HepG2 (cell line): ENCODE data around the gene FOXL3. TPM values are rescaled to one million over a fixed set of nuclear protein-coding genes. Genes with fewer than 3 reads are reported as not detected.
A peak's percentile ranks its signal among the peaks of the same experiment; 100 is the strongest.

ENCODE experiments used
- ARNT2 ChIP-seq: sonication (generic); formaldehyde crosslinking; IDR thresholded peaks from 2 replicates; pipeline ENCODE4 v1.8.0; 2022; ENCODE audit warnings: mild to moderate bottlenecking, low read depth, missing genetic modification reagents, moderate library complexity
- CHD4 ChIP-seq: fragments of 200-600 bp; sonication (generic); IDR thresholded peaks from 2 replicates; pipeline ENCODE4 v1.7.0; 2017; ENCODE audit warnings: mild to moderate bottlenecking, low read length, borderline replicate concordance
- HIVEP1 ChIP-seq: sonication (generic); formaldehyde crosslinking; IDR thresholded peaks from 2 replicates; pipeline ENCODE4 v1.4.0; 2020; ENCODE audit warnings: mild to moderate bottlenecking, missing genetic modification reagents
- HOXA3 ChIP-seq: sonication (generic); formaldehyde crosslinking; IDR thresholded peaks from 2 replicates; pipeline ENCODE4 v1.5.0; 2020; ENCODE audit warnings: missing genetic modification reagents
- RBFOX2 ChIP-seq: fragments of 200-400 bp; formaldehyde crosslinking; IDR thresholded peaks from 2 replicates; pipeline ENCODE4 v1.6.1; 2017; ENCODE audit warnings: low read depth, mild to moderate bottlenecking, low read length
- SALL1 ChIP-seq: sonication (generic); formaldehyde crosslinking; IDR thresholded peaks from 2 replicates; pipeline ENCODE4 v1.8.0; 2022; ENCODE audit warnings: mild to moderate bottlenecking, missing genetic modification reagents
- SKI ChIP-seq: fragments of 450-650 bp; IDR thresholded peaks from one replicate; pipeline ENCODE4 v1.6.1; 2018; ENCODE audit warnings: mild to moderate bottlenecking; ENCODE audit not compliant: partially characterized antibody
- TBX3 ChIP-seq: fragments of 450-650 bp; IDR thresholded peaks from 2 replicates; pipeline ENCODE4 v1.6.1; 2017; ENCODE audit warnings: antibody characterized with exemption, mild to moderate bottlenecking, inconsistent platforms, borderline replicate concordance
- TCF7 ChIP-seq: sonication (generic); IDR thresholded peaks from 2 replicates; pipeline ENCODE4 v1.6.1; 2016; ENCODE audit warnings: antibody characterized with exemption, low read depth
- TMF1 ChIP-seq: sonication (generic); formaldehyde crosslinking; IDR thresholded peaks from 2 replicates; pipeline ENCODE4 v1.8.1; 2022; ENCODE audit warnings: low read depth, missing genetic modification reagents
- ZEB1 ChIP-seq: IDR thresholded peaks from 2 replicates; pipeline ENCODE4 v1.6.1; 2012; ENCODE audit warnings: mild to moderate bottlenecking, low read depth, inconsistent platforms; ENCODE audit not compliant: insufficient replicate concordance
- ZMYM3 ChIP-seq: sonication (generic); formaldehyde crosslinking; IDR thresholded peaks from 2 replicates; pipeline ENCODE4 v1.5.1; 2020; ENCODE audit warnings: mild to moderate bottlenecking, missing genetic modification reagents
- ZNF547 ChIP-seq: sonication (generic); formaldehyde crosslinking; IDR thresholded peaks from 2 replicates; pipeline ENCODE4 v1.5.1; 2020; ENCODE audit warnings: mild to moderate bottlenecking, missing genetic modification reagents
- polyA plus RNA-seq, 8 experiments: library from polyadenylated mRNA; depleted of rRNA in 3 of 8; stranded (reverse) in 7 of 8; unstranded in 1 of 8; fragments of >200 nt; fragmentation: Illumina TruSeq in 4 of 8; extraction: Trizol in 4 of 8; gene quantifications; 2 replicates each; pipeline versions ENCODE4 v1.2.1 to v1.2.3, GENCODE V29; 2011 to 2016; ENCODE audit warnings: low read depth in 4 of 8, missing spikeins in 1 of 8, mixed read lengths in 1 of 8; ENCODE audit not compliant: insufficient read depth in 1 of 8
- total RNA-seq, 5 experiments: library from RNA; depleted of rRNA; stranded (reverse); fragments of >200 nt; fragmentation: Illumina TruSeq; extraction: Trizol; gene quantifications; 2 replicates each; pipeline ENCODE4 v1.2.3, GENCODE V29; 2016; ENCODE audit warnings: low read depth in 1 of 5
- TF ChIP-seq, protein P1 (sequence below): sonication (generic); formaldehyde crosslinking; IDR thresholded peaks from 2 replicates; pipeline ENCODE4 v1.8.0; 2022; ENCODE audit warnings: mild to moderate bottlenecking, missing genetic modification reagents; ENCODE audit not compliant: insufficient replicate concordance
- TF ChIP-seq, protein P2 (sequence below): sonication (generic); formaldehyde crosslinking; IDR thresholded peaks from 2 replicates; pipeline ENCODE4 v1.5.0; 2020; ENCODE audit warnings: mild to moderate bottlenecking, missing genetic modification reagents, moderate library complexity
- TF ChIP-seq, protein P3 (sequence below): sonication (generic); formaldehyde crosslinking; IDR thresholded peaks from 2 replicates; pipeline ENCODE4 v1.4.0; 2020; ENCODE audit warnings: mild to moderate bottlenecking, missing genetic modification reagents
- TF ChIP-seq, protein P4 (sequence below): sonication (generic); formaldehyde crosslinking; IDR thresholded peaks from 2 replicates; pipeline ENCODE4 v1.5.0; 2020; ENCODE audit warnings: mild to moderate bottlenecking, low read depth, missing genetic modification reagents, borderline replicate concordance
- TF ChIP-seq, protein P5 (sequence below): sonication (generic); formaldehyde crosslinking; IDR thresholded peaks from 2 replicates; pipeline ENCODE4 v1.4.0; 2020; ENCODE audit warnings: mild to moderate bottlenecking, low read depth, missing genetic modification reagents
- TF ChIP-seq, protein P6 (sequence below): sonication (generic); formaldehyde crosslinking; conservative IDR thresholded peaks from 2 replicates; pipeline ENCODE4 v1.4.0; 2020; ENCODE audit warnings: mild to moderate bottlenecking, missing genetic modification reagents, moderate library complexity

Gene FOXL3
- total and polyA plus RNA-seq, 2 of the 13 experiments (the other 11 are each of a cell fraction or from before 2014, with no cell fraction given): not detected

DNA sequence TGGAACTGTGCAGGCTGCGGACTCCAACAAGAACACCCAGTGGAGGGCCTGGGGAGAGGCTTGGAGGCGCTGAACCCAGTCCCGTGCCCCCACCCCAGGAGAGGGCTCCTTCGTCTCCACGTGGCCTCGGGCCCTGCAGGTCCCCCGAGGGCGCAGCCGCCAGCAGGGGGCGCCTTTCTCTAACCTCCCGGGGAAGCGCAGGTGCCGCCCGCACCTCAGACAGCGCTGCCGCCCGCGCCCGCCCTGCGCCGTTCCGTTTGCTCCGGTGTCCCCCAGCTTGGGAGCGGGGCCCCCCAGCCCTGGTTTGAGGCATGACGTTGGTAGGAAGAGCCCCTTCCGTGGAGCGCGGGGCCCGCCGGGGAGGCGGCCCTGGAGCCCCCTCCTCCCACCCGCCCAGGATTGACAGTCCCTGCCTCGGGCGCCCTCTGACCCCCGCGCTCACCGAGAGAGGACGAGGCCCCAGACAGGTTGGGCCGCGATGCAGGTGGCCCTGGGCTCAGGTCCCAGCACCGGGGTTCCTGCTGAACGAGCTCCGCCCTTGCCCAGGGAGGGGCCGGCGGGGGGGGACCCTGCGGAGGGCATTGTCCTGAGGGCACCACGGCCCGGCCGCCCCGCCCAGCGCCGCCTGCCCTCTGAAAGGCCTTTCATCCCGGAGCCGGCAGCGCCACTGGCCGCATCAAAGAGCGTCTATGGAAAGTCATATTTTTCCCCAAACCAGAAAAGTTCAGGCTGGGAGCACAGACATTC lies 42.8 kb downstream of the FOXL3 start (continued):
- peak; percentile 52 for TF ChIP-seq HOXA3 (CRISPR knock-in tag)
- peak; percentile 43 for TF ChIP-seq ZEB1
- TF ChIP-seq ZMYM3 (CRISPR knock-in tag): no peak
- TF ChIP-seq, protein P1, sequence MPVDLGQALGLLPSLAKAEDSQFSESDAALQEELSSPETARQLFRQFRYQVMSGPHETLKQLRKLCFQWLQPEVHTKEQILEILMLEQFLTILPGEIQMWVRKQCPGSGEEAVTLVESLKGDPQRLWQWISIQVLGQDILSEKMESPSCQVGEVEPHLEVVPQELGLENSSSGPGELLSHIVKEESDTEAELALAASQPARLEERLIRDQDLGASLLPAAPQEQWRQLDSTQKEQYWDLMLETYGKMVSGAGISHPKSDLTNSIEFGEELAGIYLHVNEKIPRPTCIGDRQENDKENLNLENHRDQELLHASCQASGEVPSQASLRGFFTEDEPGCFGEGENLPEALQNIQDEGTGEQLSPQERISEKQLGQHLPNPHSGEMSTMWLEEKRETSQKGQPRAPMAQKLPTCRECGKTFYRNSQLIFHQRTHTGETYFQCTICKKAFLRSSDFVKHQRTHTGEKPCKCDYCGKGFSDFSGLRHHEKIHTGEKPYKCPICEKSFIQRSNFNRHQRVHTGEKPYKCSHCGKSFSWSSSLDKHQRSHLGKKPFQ: no peak
- peak; percentile 51; the same call in 1 of the 2 replicates for TF ChIP-seq ZNF547 (CRISPR knock-in tag)
- TF ChIP-seq, protein P2, sequence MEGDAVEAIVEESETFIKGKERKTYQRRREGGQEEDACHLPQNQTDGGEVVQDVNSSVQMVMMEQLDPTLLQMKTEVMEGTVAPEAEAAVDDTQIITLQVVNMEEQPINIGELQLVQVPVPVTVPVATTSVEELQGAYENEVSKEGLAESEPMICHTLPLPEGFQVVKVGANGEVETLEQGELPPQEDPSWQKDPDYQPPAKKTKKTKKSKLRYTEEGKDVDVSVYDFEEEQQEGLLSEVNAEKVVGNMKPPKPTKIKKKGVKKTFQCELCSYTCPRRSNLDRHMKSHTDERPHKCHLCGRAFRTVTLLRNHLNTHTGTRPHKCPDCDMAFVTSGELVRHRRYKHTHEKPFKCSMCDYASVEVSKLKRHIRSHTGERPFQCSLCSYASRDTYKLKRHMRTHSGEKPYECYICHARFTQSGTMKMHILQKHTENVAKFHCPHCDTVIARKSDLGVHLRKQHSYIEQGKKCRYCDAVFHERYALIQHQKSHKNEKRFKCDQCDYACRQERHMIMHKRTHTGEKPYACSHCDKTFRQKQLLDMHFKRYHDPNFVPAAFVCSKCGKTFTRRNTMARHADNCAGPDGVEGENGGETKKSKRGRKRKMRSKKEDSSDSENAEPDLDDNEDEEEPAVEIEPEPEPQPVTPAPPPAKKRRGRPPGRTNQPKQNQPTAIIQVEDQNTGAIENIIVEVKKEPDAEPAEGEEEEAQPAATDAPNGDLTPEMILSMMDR: peak; percentile 93
- TF ChIP-seq, protein P3, sequence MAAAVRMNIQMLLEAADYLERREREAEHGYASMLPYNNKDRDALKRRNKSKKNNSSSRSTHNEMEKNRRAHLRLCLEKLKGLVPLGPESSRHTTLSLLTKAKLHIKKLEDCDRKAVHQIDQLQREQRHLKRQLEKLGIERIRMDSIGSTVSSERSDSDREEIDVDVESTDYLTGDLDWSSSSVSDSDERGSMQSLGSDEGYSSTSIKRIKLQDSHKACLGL (CRISPR knock-in tag): peak; percentile 64; the same call in 1 of the 2 replicates
- peak; percentile 59; the same call in 1 of the 2 replicates for TF ChIP-seq ARNT2 (CRISPR knock-in tag)
- TF ChIP-seq SKI: no peak
- TF ChIP-seq, protein P4, sequence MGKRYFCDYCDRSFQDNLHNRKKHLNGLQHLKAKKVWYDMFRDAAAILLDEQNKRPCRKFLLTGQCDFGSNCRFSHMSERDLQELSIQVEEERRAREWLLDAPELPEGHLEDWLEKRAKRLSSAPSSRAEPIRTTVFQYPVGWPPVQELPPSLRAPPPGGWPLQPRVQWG (CRISPR knock-in tag): no peak
- TF ChIP-seq TMF1: no peak
- TF ChIP-seq TCF7: peak; percentile 53; the same call in 1 of the 2 replicates
- 0 out of 2 replicates have a peak, but pooled peaks have one; percentile 20 for TF ChIP-seq CHD4
- TF ChIP-seq TBX3: no peak
- TF ChIP-seq, protein P5, sequence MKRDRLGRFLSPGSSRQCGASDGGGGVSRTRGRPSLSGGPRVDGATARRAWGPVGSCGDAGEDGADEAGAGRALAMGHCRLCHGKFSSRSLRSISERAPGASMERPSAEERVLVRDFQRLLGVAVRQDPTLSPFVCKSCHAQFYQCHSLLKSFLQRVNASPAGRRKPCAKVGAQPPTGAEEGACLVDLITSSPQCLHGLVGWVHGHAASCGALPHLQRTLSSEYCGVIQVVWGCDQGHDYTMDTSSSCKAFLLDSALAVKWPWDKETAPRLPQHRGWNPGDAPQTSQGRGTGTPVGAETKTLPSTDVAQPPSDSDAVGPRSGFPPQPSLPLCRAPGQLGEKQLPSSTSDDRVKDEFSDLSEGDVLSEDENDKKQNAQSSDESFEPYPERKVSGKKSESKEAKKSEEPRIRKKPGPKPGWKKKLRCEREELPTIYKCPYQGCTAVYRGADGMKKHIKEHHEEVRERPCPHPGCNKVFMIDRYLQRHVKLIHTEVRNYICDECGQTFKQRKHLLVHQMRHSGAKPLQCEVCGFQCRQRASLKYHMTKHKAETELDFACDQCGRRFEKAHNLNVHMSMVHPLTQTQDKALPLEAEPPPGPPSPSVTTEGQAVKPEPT (CRISPR knock-in tag): no peak
- peak; percentile 68 for TF ChIP-seq RBFOX2
- peak; percentile 63; the same call in 1 of the 2 replicates for TF ChIP-seq SALL1 (CRISPR knock-in tag)
- TF ChIP-seq HIVEP1 (CRISPR knock-in tag): peak; percentile 58; the same call in 1 of the 2 replicates
- TF ChIP-seq, protein P6, sequence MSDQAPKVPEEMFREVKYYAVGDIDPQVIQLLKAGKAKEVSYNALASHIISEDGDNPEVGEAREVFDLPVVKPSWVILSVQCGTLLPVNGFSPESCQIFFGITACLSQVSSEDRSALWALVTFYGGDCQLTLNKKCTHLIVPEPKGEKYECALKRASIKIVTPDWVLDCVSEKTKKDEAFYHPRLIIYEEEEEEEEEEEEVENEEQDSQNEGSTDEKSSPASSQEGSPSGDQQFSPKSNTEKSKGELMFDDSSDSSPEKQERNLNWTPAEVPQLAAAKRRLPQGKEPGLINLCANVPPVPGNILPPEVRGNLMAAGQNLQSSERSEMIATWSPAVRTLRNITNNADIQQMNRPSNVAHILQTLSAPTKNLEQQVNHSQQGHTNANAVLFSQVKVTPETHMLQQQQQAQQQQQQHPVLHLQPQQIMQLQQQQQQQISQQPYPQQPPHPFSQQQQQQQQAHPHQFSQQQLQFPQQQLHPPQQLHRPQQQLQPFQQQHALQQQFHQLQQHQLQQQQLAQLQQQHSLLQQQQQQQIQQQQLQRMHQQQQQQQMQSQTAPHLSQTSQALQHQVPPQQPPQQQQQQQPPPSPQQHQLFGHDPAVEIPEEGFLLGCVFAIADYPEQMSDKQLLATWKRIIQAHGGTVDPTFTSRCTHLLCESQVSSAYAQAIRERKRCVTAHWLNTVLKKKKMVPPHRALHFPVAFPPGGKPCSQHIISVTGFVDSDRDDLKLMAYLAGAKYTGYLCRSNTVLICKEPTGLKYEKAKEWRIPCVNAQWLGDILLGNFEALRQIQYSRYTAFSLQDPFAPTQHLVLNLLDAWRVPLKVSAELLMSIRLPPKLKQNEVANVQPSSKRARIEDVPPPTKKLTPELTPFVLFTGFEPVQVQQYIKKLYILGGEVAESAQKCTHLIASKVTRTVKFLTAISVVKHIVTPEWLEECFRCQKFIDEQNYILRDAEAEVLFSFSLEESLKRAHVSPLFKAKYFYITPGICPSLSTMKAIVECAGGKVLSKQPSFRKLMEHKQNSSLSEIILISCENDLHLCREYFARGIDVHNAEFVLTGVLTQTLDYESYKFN (CRISPR knock-in tag): 0 out of 2 replicates have a peak, but pooled peaks have one; percentile 18
